PFSK-1 (cell line): Measurements from ENCODE around the gene ITGB1.

Source experiments
- FOXP2 ChIP-seq: optimal IDR thresholded peaks from 2 replicates; pipeline ENCODE3; 2011; ENCODE audit warnings: borderline replicate concordance, control low read depth, inconsistent platforms; ENCODE audit not compliant: insufficient read depth; ENCODE audit errors: extremely low read length, extremely low read depth
- POLR2AphosphoS5 ChIP-seq: IDR thresholded peaks from 2 replicates; pipeline ENCODE4 v1.6.1; 2012; ENCODE audit warnings: low read depth, mild to moderate bottlenecking, control low read depth, low read length, moderate library complexity
- SIN3A ChIP-seq: IDR thresholded peaks from 2 replicates; pipeline ENCODE4 v1.6.1; 2012; ENCODE audit warnings: mild to moderate bottlenecking, low read length, moderate library complexity, borderline replicate concordance; ENCODE audit not compliant: insufficient read depth
- TAF1 ChIP-seq: IDR thresholded peaks from 2 replicates; pipeline ENCODE4 v1.6.1; 2012; ENCODE audit warnings: low read length, control low read depth, borderline replicate concordance; ENCODE audit not compliant: insufficient read depth
- TF ChIP-seq, protein P1 (sequence below), 2 experiments: IDR thresholded peaks; 2 replicates each; pipeline versions ENCODE4 v1.6.1 to v1.8.0; 2011 to 2012; ENCODE audit warnings: low read depth in 2 of 2, low read length in 2 of 2, control low read depth in 1 of 2, inconsistent platforms in 1 of 2, mild to moderate bottlenecking in 1 of 2, moderate library complexity in 1 of 2; ENCODE audit not compliant: insufficient read depth in 1 of 2

Gene ITGB1

DNA sequence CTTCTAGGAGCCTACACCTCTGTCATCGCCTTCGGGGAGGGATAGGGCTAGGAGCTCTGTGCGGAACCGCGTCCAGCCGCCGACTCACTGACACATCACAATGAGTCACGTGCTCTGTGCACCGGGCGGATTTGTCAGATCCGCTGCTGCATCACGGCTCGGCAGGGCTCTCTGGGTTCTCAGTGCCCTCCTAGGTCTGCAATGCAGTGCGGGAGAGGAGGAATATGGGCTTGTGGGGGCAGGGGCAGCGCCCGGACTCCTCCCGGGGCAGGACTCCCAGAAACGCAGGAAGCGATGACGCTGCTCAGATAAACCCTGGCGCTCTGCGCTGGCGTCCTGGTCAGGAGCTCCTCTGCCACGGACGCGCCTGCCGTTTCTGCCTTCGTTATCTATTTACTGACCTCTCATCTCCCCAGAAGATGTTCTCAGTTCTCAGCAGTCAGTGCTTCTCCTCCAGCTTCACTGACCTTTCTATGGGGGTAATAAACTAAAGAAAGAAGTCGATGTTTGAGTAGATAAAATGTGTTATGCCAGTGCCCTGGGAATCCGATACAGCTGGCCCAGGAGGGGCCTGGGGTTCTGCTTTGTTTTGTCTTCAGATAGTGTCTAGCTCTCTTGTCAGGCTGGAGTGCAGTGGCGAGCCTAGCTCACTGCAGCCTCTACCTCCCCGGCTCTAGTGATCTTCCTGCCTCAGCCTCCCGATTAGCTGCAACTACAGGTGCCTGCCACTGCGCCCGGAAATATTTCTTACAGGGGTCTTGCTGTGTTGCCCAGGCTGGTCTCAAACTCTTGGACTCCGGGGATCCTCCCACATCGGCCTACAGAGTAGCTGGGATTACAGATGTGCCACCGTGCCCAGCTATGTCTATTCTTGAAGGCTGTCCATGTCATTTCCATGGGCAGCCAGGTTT lies 22.8 kb upstream of the ITGB1 start:
- TF ChIP-seq FOXP2 (peak; percentile 75), SIN3A (no peak), POLR2AphosphoS5 (peak; percentile 59), TAF1 (0 out of 2 replicates have a peak, but pooled peaks have one; percentile 37)
- TF ChIP-seq, protein P1, sequence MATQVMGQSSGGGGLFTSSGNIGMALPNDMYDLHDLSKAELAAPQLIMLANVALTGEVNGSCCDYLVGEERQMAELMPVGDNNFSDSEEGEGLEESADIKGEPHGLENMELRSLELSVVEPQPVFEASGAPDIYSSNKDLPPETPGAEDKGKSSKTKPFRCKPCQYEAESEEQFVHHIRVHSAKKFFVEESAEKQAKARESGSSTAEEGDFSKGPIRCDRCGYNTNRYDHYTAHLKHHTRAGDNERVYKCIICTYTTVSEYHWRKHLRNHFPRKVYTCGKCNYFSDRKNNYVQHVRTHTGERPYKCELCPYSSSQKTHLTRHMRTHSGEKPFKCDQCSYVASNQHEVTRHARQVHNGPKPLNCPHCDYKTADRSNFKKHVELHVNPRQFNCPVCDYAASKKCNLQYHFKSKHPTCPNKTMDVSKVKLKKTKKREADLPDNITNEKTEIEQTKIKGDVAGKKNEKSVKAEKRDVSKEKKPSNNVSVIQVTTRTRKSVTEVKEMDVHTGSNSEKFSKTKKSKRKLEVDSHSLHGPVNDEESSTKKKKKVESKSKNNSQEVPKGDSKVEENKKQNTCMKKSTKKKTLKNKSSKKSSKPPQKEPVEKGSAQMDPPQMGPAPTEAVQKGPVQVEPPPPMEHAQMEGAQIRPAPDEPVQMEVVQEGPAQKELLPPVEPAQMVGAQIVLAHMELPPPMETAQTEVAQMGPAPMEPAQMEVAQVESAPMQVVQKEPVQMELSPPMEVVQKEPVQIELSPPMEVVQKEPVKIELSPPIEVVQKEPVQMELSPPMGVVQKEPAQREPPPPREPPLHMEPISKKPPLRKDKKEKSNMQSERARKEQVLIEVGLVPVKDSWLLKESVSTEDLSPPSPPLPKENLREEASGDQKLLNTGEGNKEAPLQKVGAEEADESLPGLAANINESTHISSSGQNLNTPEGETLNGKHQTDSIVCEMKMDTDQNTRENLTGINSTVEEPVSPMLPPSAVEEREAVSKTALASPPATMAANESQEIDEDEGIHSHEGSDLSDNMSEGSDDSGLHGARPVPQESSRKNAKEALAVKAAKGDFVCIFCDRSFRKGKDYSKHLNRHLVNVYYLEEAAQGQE (IDR thresholded peaks at IDR 0.05; ENCODE audit: insufficient read depth in 1 of 2, low read depth in 2 of 2, low read length in 2 of 2), result no peak

DNA sequence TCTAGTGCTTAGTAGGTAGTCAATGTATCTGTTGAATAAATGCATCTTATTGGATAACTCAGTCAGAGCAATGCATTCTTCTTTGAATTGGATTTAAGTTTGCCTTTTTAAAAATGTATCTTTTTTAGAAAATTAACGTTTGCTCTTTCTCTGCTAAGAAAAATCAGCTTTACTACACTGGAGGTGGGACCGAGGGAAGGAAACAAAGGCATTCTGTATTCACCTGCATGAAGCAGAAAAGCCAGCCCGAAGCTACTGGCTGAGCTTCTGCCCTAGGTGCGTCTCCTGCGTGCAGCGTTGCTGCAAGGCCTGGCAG lies 22.2 kb upstream of the ITGB1 start:
- TF ChIP-seq, protein P1 (IDR thresholded peaks at IDR 0.05; ENCODE audit: insufficient read depth in 1 of 2, low read depth in 2 of 2, low read length in 2 of 2), result no peak
- TF ChIP-seq TAF1, result no peak
- no peak for TF ChIP-seq SIN3A
- no peak for TF ChIP-seq FOXP2
- no peak for TF ChIP-seq POLR2AphosphoS5

DNA sequence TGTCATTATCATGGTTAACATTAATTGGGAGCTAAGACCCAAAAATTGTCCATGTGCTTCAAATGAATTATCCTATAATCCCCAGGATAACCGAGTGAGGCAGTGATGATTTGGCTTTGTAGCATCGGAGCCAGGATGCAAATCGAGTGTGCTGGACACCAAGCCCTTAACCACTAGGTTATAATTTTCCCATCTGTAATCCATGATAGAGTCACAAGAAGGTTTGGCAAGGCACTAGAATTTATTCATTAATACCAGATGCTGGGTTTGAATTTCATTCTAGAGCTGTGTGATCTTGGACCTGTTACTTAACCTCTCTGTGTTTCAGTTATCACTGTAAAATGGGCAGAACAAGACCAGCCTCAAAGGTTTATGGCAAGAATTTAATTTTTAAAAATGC lies 21.0 kb upstream of the ITGB1 start:
- TF ChIP-seq, protein P1 (IDR thresholded peaks at IDR 0.05; ENCODE audit: insufficient read depth in 1 of 2, low read depth in 2 of 2, low read length in 2 of 2), result no peak
- TF ChIP-seq FOXP2 (no peak), TAF1 (no peak), POLR2AphosphoS5 (no peak), SIN3A (no peak)

DNA sequence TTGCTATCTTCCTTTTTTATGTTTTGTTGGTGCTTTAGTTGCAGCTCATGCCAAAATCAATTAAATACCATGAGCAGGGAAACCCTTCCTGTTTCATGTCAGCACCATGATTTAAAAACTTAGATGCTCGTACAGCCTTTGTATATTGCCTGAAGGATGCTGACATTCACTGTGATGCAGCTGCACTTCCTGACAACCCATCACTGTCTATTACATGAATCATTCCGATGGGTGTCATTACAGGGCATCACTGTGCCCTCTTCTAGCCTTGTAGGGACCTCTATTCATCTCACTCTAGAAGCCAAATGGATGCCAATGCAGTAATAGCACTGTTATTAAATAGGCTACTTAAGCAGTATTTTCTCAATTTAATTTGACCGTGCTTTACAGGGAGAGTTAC lies 18.3 kb upstream of the ITGB1 start:
- no peak for TF ChIP-seq POLR2AphosphoS5
- TF ChIP-seq, protein P1 (IDR thresholded peaks at IDR 0.05; ENCODE audit: insufficient read depth in 1 of 2, low read depth in 2 of 2, low read length in 2 of 2), result no peak

DNA sequence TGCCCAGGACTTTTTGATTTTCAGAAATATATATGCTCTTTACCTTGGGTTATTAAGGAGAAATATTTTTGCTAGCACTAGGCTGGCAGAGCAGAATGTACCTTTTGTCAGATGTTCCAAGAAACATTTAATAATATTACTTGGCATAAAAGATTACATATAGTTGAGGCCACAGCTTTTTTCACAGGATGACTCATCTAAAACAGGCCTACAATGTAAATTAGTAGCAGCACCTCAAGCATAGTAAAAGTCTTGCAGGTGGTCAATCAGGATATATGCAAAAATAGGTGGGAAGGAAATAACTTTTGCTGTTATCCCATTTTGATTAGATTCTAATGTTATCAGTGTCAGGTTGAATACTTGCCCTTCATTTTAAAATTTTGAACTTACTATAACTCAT lies 14.9 kb upstream of the ITGB1 start:
- no peak for TF ChIP-seq TAF1
- TF ChIP-seq, protein P1 (IDR thresholded peaks at IDR 0.05; ENCODE audit: insufficient read depth in 1 of 2, low read depth in 2 of 2, low read length in 2 of 2), result no peak
- TF ChIP-seq SIN3A, result no peak
- TF ChIP-seq POLR2AphosphoS5, result no peak
- no peak for TF ChIP-seq FOXP2
